HG02973 (cell line): Measurements from ENCODE around the gene PIKFYVE.
"Not testable (repeated sequence)": the region's sequence is repeated elsewhere in the genome, so short reads cannot be mapped to it uniquely, and the experiment has no call there.

Experiments
- ATAC-seq: cut with Tn5 transposase; IDR thresholded peaks from one replicate; pipeline ENCODE4 v1.9.1; 2021; ENCODE audit warnings: moderate library complexity; ENCODE audit not compliant: unreplicated experiment

The PIKFYVE gene

GRCh38 chr2:208300847-208301618 lies 35.0 kb downstream of the PIKFYVE start:
- ATAC-seq, result no peak

GRCh38 chr2:208304157-208304556 lies 38.1 kb downstream of the PIKFYVE start:
- ATAC-seq, result no peak

- no peak for ATAC-seq
Observed at GRCh38 chr2:208304695-208305094, 38.6 kb downstream of the PIKFYVE start.

- ATAC-seq, result no peak
Observed at GRCh38 chr2:208306291-208306690, 40.2 kb downstream of the PIKFYVE start.

GRCh38 chr2:208311321-208311720 lies 45.3 kb downstream of the PIKFYVE start:
- peak; percentile 54 for ATAC-seq

GRCh38 chr2:208311954-208312353 lies 45.9 kb downstream of the PIKFYVE start:
- ATAC-seq, result peak; percentile 59

GRCh38 chr2:208315081-208315788 lies 49.2 kb downstream of the PIKFYVE start:
- peak; percentile 75 for ATAC-seq

- ATAC-seq, result no peak
Observed at GRCh38 chr2:208318127-208318526, 52.1 kb downstream of the PIKFYVE start.

- ATAC-seq, result no peak
Observed at GRCh38 chr2:208319391-208319790, 53.3 kb downstream of the PIKFYVE start.

- peak; percentile 91 for ATAC-seq
Observed at GRCh38 chr2:208320686-208321085, 54.6 kb downstream of the PIKFYVE start.

- no peak for ATAC-seq
Observed at GRCh38 chr2:208326016-208326415, 60.0 kb downstream of the PIKFYVE start.

GRCh38 chr2:208329485-208329884 lies 63.4 kb downstream of the PIKFYVE start:
- no peak for ATAC-seq

GRCh38 chr2:208334230-208334629 lies 68.2 kb downstream of the PIKFYVE start:
- ATAC-seq, result no peak

GRCh38 chr2:208346756-208347155 lies 80.7 kb downstream of the PIKFYVE start:
- ATAC-seq, result no peak

GRCh38 chr2:208350610-208351009 lies 84.6 kb downstream of the PIKFYVE start:
- ATAC-seq, result no peak

GRCh38 chr2:208352644-208353567 lies 86.9 kb downstream of the PIKFYVE start:
- no peak for ATAC-seq

- ATAC-seq, result no peak
Observed at GRCh38 chr2:208354964-208355381, 88.9 kb downstream of the PIKFYVE start.

GRCh38 chr2:208356420-208356819 lies 90.4 kb downstream of the PIKFYVE start:
- not testable (repeated sequence) for ATAC-seq

- no peak for ATAC-seq
Observed at GRCh38 chr2:208356846-208357574, 91.0 kb downstream of the PIKFYVE start.
